HG02763 (cell line): ENCODE data around the gene RIOK3.
A peak's percentile ranks its signal among the peaks of the same experiment; 100 is the strongest.
"Not testable (repeated sequence)": the region's sequence is repeated elsewhere in the genome, so short reads cannot be mapped to it uniquely, and the experiment has no call there.

Experiments used
- ATAC-seq: cut with Tn5 transposase; IDR thresholded peaks from one replicate; pipeline ENCODE4 v1.9.1; 2021; ENCODE audit warnings: mild to moderate bottlenecking, moderate library complexity; ENCODE audit not compliant: unreplicated experiment

Gene RIOK3

DNA sequence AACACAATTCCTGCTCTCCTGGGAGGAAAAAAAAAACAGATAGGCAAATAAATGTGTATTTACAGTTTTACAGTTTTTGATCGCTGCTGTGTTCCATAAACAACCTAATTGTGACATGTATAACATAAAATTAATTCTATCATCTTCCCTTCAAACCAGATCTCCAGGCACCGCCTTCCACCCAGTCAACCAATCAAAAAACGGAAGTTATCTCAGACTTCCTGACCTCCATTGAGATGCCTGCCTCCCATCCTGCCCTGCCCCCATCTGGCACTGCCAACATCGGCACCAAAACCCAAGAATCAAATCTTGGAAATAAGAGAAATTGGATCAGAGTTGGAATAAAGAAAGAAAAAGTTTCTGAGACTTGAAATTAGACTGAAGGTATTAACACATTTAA is 3.1 kb upstream of the RIOK3 start:
- ATAC-seq, result no peak

DNA sequence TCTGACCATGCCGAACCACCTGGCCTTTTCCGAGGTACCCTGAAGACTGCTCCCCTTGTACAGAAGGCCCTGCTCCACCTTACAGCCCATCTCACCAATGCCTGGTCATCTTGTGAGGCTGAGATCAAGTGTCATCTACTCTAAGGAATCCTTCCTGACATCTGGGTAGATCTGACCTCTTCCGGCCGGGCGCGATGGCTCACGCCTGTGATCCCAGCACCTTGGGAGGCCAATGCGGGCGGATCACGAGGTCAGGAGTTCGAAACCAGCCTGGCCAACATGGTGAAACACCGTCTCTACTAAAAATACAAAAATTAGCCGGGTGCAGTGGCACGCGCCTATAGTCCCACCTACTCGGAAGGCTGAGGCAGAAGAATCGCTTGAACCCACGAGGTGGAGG is 2.1 kb upstream of the RIOK3 start:
- ATAC-seq, result no peak

DNA sequence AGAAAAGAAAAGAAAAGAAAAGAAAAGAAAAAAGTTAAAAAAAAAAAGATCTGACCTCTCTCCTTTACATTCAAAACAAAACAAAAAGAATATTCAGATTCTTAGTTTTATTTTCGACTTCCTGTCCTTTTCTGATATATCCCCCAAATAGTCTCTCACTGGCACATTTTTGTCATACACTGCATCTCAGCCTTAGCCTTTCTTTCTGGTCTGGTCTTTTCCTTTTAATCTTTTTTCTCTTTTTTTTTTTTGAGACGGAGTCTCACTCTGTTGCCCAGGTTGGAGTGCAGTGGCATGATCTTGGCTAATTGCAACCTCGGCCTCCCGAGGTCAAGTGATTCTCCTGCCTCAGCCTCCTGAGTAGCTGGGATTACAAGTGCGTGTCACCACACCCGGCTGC is 1.6 kb upstream of the RIOK3 start:
- no peak for ATAC-seq

DNA sequence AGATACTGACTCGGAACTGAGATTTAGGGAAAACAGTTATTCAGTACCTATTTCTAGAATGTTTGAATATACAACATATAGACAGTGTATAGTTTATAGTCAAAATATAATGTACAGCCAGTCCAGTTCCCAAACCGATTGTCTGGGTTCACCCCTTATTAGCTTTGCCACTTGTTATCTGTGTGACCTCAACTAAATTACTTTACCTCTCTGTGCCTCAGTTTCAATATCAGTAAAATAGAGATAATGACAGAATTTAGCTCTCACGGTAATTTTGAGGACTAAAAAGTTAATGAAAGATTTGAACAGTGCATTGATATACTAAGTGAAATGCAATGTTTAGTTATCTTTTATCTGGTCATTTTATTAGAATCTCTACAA is 750 bp upstream of the RIOK3 start:
- ATAC-seq, result no peak

GRCh38 chr18:23453680-23454058 is 582 bp downstream of the RIOK3 start:
- ATAC-seq, result peak; percentile 4

DNA sequence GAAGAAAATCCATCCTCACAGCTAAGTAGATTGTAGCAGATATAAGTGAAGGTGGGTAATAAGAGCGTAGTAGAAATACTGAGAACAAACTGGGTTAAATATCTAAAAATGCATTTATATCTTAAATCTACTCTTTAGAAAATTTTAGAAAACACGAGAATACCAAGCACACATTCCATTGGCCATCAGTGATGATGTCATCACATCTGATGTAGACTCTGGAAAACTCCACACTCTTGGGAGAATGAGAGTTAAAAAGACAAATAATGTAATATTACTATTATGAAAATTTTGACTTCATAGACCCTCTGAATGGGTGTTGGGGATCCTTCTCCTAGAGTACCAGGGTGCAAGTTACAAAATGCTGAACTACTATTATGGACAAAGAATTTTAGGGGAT is 3.7 kb downstream of the RIOK3 start:
- ATAC-seq, result no peak

- ATAC-seq, result no peak
These were observed 5.9 kb downstream of the RIOK3 start for GRCh38 chr18:23458830-23459529.

- no peak for ATAC-seq
These were observed 6.4 kb downstream of the RIOK3 start for GRCh38 chr18:23459530-23459921.

- no peak for ATAC-seq
These were observed 7.5 kb downstream of the RIOK3 start for GRCh38 chr18:23460285-23461273.

DNA sequence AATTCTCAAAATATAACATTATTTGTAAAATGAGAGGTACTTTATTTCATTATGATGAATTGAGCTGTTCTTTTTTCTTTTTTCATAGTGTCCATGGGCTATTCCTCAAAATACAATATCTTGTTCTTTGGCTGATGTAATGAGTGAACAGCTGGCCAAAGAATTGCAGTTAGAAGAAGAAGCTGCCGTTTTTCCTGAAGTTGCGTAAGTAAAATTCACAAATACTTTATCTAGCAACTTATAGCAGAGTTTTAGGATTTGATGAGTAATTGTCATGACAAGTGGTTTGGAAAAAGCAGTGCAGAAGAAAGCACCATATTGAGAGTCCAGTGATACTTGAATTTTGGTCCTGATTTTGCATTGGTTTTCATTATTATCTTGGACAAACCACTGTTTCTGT is 9.8 kb downstream of the RIOK3 start:
- ATAC-seq, result no peak

- no peak for ATAC-seq
These were observed 15.8 kb downstream of the RIOK3 start for GRCh38 chr18:23468753-23469459.

DNA sequence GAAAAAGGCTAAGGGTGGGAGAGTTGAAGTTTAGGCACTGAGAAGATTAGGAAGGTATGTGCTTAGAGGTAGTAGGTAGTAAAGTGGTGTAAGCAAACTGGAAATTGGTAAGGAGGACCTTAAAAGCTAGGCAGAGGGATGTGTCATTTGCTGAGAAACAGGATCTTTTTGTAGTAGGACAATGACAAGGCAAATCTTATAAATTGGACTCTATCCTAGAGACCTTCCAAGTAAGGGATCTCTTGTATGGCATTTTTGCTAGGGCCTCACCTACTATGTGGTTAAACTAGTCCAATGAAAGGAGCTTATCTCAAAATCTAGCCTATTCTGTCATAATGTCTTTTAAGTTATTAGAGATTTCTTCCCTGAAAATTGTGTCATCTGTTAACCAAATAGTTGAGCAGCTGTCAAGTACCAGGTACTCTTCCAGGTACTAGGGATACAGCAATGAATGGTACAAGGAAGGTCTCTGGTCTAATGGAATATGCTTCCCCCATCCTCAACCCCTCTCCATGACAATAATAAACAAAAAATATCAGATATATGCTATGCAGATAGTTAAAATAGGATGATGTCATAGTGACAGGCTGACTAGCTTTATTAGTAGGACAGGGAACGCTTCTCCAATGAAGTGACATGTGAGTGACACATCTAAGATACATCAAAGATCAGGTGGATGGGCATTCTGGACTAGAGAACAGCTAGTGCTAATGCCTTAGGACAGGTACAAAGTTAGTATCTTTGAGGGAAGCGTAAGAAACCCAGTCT is 17.7 kb downstream of the RIOK3 start:
- no peak for ATAC-seq

GRCh38 chr18:23471486-23471885 is 18.4 kb downstream of the RIOK3 start:
- no peak for ATAC-seq

GRCh38 chr18:23479829-23480505 is 26.9 kb downstream of the RIOK3 start:
- no peak for ATAC-seq

DNA sequence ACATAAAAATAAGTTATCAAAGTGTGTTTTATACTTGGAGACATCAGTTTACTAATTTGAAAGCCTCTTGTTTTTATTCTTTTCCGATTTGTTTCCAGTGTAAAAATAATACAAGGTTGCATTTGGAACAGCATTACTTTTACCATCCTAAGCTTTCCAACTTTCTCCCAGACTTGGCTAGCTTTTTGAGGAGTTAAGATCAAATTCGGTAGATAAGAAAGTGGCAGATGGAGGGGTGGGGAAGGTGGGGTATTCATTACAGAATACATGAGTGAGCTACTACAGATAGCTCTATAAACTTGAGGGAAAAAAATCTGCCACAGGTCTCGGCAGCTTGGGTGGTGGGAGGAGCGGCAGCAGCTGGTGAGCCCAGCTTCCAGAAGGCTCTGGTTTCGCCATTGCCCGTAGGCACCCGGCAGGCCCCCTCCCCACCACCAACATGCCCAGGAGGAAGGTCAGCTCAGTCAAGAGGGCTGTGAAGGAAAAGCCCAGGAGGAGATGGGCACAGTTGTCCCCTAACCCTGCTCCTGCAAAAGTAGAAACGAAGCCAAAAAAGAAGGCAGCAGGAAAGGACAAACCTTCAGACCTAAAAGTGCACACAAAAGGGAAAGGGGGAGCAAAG is 31.6 kb downstream of the RIOK3 start:
- no peak for ATAC-seq

DNA sequence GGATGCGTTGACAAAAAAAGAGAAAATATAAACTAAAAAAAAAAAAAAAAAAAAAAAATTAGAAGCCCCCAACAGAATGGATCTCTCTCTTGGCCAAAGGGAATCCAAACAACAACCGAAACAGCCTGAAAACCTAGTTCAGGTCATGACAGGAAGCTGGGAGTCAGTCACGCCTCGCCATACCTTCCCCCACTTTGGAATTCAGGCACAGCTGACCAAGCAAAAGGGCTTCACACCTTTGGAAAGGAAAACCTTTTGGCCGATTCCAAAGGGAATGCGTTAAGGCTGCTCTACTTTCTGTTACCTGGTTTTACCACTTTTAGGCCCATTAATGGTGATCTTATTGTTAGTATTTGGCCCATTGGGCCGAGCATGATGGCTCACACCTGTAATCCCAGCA is 32.3 kb downstream of the RIOK3 start:
- no peak for ATAC-seq

GRCh38 chr18:23487738-23488570 is 34.9 kb downstream of the RIOK3 start:
- ATAC-seq, result peak; percentile 60

GRCh38 chr18:23489586-23489985 is 36.5 kb downstream of the RIOK3 start:
- ATAC-seq, result not testable (repeated sequence)

DNA sequence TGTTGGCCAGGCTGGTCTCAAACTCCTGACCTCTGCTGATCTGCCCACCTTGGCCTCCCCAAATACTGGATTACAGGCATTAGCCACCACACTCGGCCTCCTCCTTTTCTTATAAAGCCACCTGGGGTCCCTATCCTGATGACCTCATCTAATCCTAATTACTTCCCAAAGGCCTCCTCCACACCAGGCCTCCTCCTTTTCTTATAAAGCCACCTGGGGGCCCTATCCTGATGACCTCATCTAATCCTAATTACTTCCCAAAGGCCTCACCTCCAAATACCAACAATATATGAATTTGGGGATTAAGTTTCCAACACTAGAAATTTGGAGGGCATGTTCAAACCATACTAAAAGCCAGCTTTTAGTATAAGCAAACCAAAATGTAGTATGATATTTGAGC is 40.6 kb downstream of the RIOK3 start:
- no peak for ATAC-seq
